A549 (cell line): Measurements from ENCODE around the gene C1QTNF1.

Experiments
- CHD4 ChIP-seq: fragments of 200-600 bp; sonication (generic); IDR thresholded peaks from 2 replicates; pipeline ENCODE4 v1.6.1; 2016; ENCODE audit warnings: antibody characterized with exemption, mild to moderate bottlenecking, borderline replicate concordance
- ESRRA ChIP-seq: fragments of 150-350 bp; IDR thresholded peaks from 2 replicates; pipeline ENCODE4 v1.6.1; 2014; ENCODE audit warnings: mild to moderate bottlenecking, low read length, borderline replicate concordance
- HOXB13 ChIP-seq: fragments of 250-450 bp; sonication (Bioruptor Pico); IDR thresholded peaks from 2 replicates; pipeline ENCODE4 v1.5.0; 2020; ENCODE audit warnings: low read depth, mild to moderate bottlenecking, moderate library complexity
- KDM1A ChIP-seq: fragments of 200-600 bp; sonication (generic); IDR thresholded peaks from 2 replicates; pipeline ENCODE4 v1.6.1; 2016; ENCODE audit warnings: low read depth, mild to moderate bottlenecking
- POLR2A ChIP-seq: IDR thresholded peaks from 2 replicates; pipeline ENCODE4 v1.6.1; 2012; ENCODE audit warnings: mild to moderate bottlenecking, low read length
- TF ChIP-seq, protein P1 (sequence below): fragments of 200-600 bp; sonication (generic); IDR thresholded peaks from 2 replicates; pipeline ENCODE4 v1.6.1; 2016; ENCODE audit warnings: antibody characterized with exemption, mild to moderate bottlenecking, moderate library complexity
- TF ChIP-seq, protein P2 (sequence below): fragments of >200 bp; sonication (Bioruptor Twin); formaldehyde crosslinking; IDR thresholded peaks from 3 replicates; pipeline ENCODE4 v1.5.1; 2016
- TF ChIP-seq, protein P3 (sequence below): IDR thresholded peaks from 2 replicates; pipeline ENCODE4 v1.6.1; 2012

DNA sequence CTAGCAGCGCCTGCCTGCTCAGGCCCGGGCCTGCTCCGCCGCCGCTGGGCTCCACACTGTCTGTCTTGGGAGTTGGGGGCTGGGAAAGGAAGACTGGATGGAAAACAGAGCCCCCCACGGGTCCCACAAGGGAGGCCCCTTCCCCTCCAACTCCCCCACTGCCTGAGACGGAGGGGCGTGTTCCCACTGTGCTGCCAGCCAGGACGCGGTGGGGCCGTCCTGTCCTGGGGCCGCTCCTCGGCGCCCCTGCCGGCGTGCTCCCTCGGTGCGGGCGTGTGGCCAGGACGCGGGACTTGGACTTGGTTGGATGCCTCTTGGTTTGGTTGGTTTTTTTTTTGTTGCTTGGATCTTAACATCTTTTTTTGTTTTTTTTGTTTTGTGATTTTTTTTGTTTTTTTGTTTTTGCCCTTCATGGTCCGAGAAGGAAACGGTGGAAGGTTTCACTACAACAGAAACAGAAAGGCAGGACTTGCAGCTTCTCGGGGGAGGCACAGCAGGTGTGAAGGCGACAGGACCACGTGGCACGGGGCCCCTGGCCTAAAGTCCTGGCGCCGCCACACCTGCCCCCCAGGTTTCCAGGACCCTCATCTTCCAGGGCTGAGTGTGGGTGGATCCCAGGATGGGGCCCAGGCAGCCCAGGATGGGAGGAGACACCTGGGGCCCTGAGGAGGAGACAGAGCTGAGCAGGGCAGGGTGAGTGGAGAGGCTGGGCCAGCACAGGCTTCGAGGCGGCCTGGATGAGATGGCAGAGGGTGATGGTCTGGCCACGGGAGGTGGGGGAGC is 66.7 kb downstream of the C1QTNF1 start:
- TF ChIP-seq, protein P1, sequence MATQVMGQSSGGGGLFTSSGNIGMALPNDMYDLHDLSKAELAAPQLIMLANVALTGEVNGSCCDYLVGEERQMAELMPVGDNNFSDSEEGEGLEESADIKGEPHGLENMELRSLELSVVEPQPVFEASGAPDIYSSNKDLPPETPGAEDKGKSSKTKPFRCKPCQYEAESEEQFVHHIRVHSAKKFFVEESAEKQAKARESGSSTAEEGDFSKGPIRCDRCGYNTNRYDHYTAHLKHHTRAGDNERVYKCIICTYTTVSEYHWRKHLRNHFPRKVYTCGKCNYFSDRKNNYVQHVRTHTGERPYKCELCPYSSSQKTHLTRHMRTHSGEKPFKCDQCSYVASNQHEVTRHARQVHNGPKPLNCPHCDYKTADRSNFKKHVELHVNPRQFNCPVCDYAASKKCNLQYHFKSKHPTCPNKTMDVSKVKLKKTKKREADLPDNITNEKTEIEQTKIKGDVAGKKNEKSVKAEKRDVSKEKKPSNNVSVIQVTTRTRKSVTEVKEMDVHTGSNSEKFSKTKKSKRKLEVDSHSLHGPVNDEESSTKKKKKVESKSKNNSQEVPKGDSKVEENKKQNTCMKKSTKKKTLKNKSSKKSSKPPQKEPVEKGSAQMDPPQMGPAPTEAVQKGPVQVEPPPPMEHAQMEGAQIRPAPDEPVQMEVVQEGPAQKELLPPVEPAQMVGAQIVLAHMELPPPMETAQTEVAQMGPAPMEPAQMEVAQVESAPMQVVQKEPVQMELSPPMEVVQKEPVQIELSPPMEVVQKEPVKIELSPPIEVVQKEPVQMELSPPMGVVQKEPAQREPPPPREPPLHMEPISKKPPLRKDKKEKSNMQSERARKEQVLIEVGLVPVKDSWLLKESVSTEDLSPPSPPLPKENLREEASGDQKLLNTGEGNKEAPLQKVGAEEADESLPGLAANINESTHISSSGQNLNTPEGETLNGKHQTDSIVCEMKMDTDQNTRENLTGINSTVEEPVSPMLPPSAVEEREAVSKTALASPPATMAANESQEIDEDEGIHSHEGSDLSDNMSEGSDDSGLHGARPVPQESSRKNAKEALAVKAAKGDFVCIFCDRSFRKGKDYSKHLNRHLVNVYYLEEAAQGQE: no peak
- TF ChIP-seq, protein P2, sequence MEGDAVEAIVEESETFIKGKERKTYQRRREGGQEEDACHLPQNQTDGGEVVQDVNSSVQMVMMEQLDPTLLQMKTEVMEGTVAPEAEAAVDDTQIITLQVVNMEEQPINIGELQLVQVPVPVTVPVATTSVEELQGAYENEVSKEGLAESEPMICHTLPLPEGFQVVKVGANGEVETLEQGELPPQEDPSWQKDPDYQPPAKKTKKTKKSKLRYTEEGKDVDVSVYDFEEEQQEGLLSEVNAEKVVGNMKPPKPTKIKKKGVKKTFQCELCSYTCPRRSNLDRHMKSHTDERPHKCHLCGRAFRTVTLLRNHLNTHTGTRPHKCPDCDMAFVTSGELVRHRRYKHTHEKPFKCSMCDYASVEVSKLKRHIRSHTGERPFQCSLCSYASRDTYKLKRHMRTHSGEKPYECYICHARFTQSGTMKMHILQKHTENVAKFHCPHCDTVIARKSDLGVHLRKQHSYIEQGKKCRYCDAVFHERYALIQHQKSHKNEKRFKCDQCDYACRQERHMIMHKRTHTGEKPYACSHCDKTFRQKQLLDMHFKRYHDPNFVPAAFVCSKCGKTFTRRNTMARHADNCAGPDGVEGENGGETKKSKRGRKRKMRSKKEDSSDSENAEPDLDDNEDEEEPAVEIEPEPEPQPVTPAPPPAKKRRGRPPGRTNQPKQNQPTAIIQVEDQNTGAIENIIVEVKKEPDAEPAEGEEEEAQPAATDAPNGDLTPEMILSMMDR: no peak
- TF ChIP-seq CHD4 (no peak), ESRRA (no peak), KDM1A (no peak), POLR2A (no peak), HOXB13 (CRISPR knock-in tag) (no peak)
- TF ChIP-seq, protein P3, sequence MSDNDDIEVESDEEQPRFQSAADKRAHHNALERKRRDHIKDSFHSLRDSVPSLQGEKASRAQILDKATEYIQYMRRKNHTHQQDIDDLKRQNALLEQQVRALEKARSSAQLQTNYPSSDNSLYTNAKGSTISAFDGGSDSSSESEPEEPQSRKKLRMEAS: no peak
